ENCODE data around the gene FNIP1. TPM values are rescaled to one million over a fixed set of nuclear protein-coding genes. Genes with fewer than 3 reads are reported as not detected.
"Not testable (repeated sequence)": the region's sequence is repeated elsewhere in the genome, so short reads cannot be mapped to it uniquely, and the experiment has no call there.

Gene FNIP1
- total RNA-seq, 2 experiments from 2014 or later: 24.8 to 26.1 TPM

GRCh38 chr5:131593436-131593835, 203.4 kb downstream of the FNIP1 start:
- H3K4me1 Mint-ChIP-seq: peaks cover 47% of the 10 kb centered on the region
- H3K4me3 Mint-ChIP-seq, H3K9me3 Mint-ChIP-seq, H3K27me3 Mint-ChIP-seq, POLR2A ChIA-PET, DNase-seq: not testable (repeated sequence)
- H3K36me3 Mint-ChIP-seq (ENCODE audit: low read depth): peaks cover 35% of the 10 kb centered on the region
- CTCF ChIA-PET: interaction anchor here (0.5 kb wide), 1 partner anchor 36 kb away, joined by 4 read pairs; no protein-coding TSS in a partner anchor
- peak overlapping the region; percentile 26 for H3K27ac Mint-ChIP-seq

Other genes with a start within 250 kb of the FNIP1 start
- gene RAPGEF6, start 161.8 kb downstream of the FNIP1 start, total RNA-seq: 10 to 100 TPM; 43.9 to 47.8 TPM
- not detected for gene MEIKIN, start 148.6 kb upstream of the FNIP1 start, total RNA-seq
- gene ACSL6, start 214.6 kb upstream of the FNIP1 start, total RNA-seq: 10 to 100 TPM; 26.5 to 38.8 TPM

Measured in activated CD4-positive, alpha-beta T cell treated with anti-CD3 and anti-CD28 coated beads, Interleukin-2, amount 10 ng/mL, durations not matched to agents 7 days and 5 days (primary cell).